Heart right ventricle (tissue), 16 donors: Measurements from ENCODE around the gene AFDN. TPM values are rescaled to one million over a fixed set of nuclear protein-coding genes. Genes with fewer than 3 reads are reported as not detected.
A peak's percentile ranks its signal among the peaks of the same experiment; 100 is the strongest.

Source experiments
- ATAC-seq, 8 donors: fragments of 200-7000 bp; cut with Tn5 transposase; one replicate each; pipeline ENCODE4 v1.9.1; 2020; ENCODE audit warnings: mild to moderate bottlenecking in 8 of 8, moderate library complexity in 8 of 8, moderate number of reproducible peaks in 1 of 8
- DNase-seq, 2 donors: peaks; one replicate each; pipeline ENCODE4 v3.0.0-alpha.2; 2020
- H3K27ac ChIP-seq, 10 donors: fragments of 200-600 bp; sonication (generic) in 2 of 10; one replicate each; pipeline versions ENCODE4 v1.5.0 to v1.8.0; 2020 to 2022; ENCODE audit warnings: mild to moderate bottlenecking in 3 of 10
- H3K27me3 ChIP-seq, 7 donors: fragments of 200-600 bp; one replicate each; pipeline ENCODE4 v1.8.0; 2021 to 2022; ENCODE audit warnings: mild to moderate bottlenecking in 2 of 7
- H3K36me3 ChIP-seq, 9 donors: fragments of 200-600 bp; sonication (generic) in 1 of 9; one replicate each; pipeline versions ENCODE4 v1.5.0 to v1.8.0; 2020 to 2022; ENCODE audit warnings: mild to moderate bottlenecking in 2 of 9
- H3K4me1 ChIP-seq, 9 donors: fragments of 200-600 bp; sonication (generic) in 1 of 9; one replicate each; pipeline versions ENCODE4 v1.5.0 to v1.8.0; 2020 to 2022; ENCODE audit warnings: mild to moderate bottlenecking in 4 of 9
- H3K4me3 ChIP-seq, 10 donors: fragments of 200-600 bp; sonication (generic) in 2 of 10; one replicate each; pipeline versions ENCODE4 v1.5.0 to v1.8.0; 2020 to 2022; ENCODE audit warnings: mild to moderate bottlenecking in 7 of 10, moderate library complexity in 2 of 10
- H3K9me3 ChIP-seq, 11 donors: fragments of 200-600 bp in 10 of 11; sonication (generic) in 2 of 11; one replicate each; pipeline versions ENCODE4 v1.5.0 to v1.8.0; 2013 to 2022; ENCODE audit warnings: mild to moderate bottlenecking in 2 of 11, control low read depth in 1 of 11, moderate library complexity in 1 of 11
- CTCF ChIP-seq, 9 donors: fragments of 200-600 bp; sonication (generic) in 2 of 9; IDR thresholded peaks; one replicate each; pipeline versions ENCODE4 v1.5.0 to v1.8.0; 2021 to 2022; ENCODE audit warnings: antibody characterized with exemption in 9 of 9, mild to moderate bottlenecking in 5 of 9, moderate library complexity in 1 of 9
- WGBS, 2 donors: extraction: QIAGEN DNeasy Blood & Tissue Kit; methylation state at CpG; one replicate each; pipeline ENCODE4 v1.1.7; 2013; ENCODE audit warnings: inconsistent platforms in 1 of 2; 5-methylcytosine and 5-hydroxymethylcytosine counted together
- intact Hi-C, 10 donors: fragments of 100-400 bp; cut with DNase I; formaldehyde crosslinking; loops; one replicate each; pipeline versions ENCODE4 v1.11.1 to v1.14.2; 2022
- polyA plus RNA-seq, 2 donors: library from polyadenylated mRNA; stranded (reverse); fragments of 200-250 nt; gene quantifications; one replicate each; pipeline ENCODE4 v1.2.3, GENCODE V29; 2013
- total RNA-seq, 10 donors: library from RNA; stranded (reverse); fragmentation: NEBNext Ultra II Directional in 3 of 10; extraction: Animal tissue kit (Norgen Biotek cat#: 25700) in 3 of 10; gene quantifications; one replicate each; pipeline versions ENCODE4 v1.2.1 to v1.2.4, GENCODE V29; 2021 to 2023
- donor health status: Arrhythmogenic right ventricular cardiomyopathy.
- donor health status: ischemic (EF 13 %, LVEDD 7.1; RV severe dilation, severe dysfunction).
- donor health status: healthy with polysubstance abuse.
- donor health status: DM: no; HTN: yes; CAD: no.
- donor health status: DM: no; HTN: no; CAD: no.
- donor health status: ischemic (EF 25% LVEDD 6.9; RV normal size, moderate dysfunction).
- donor health status: ischemic (EF 25% LVEDD 5.7; RV mildly dilated, moderate dysfunction).
- donor health status: healthy.
- donor health status: DM: yes; HTN: yes; CAD: no.
- donor health status: Ischemic cardiomyopathy.
- donor health status: ischemic (EF 35%, LVEDD 5.7; RV mildly dilated, moderate dysfunction).
- donor health status: nonischemic (EF 11% LVEDD 7.7; RV severe dilation, severe dysfunction).
- donor health status: DM: yes; HTN: yes; CAD: no.
- donor health status: PGD.
- donor health status: ischemic (EF 29% LVEDD 5.4; RV normal size, mild dysfunction).
- donor health status: nonischemic (EF 23%, LVEDD 6.1; RV moderate dilation, normal function).

Gene AFDN
- total and polyA plus RNA-seq, 12 donors: 17.4 to 79.9 (median 58.0) TPM

- WGBS, 2 donors: 96 to 97% methylated on average over 39 of the region's 39 CpGs
Measured at GRCh38 chr6:167985911-167986595, 159.3 kb downstream of the AFDN start.

GRCh38 chr6:167987396-167988153 lies 160.9 kb downstream of the AFDN start:
- H3K9me3 ChIP-seq: no peaks in the 10 kb centered on the region
- ATAC-seq (peak in 6 of 8 donors; percentile 36 to 52 (median 46)), DNase-seq (no peak)
- peak overlapping the region in 9 of 10 donors; percentile 44 to 83 (median 61) for H3K27ac ChIP-seq
- 83 to 84% methylated on average over 35 of the region's 35 CpGs for WGBS, 2 donors
- no peaks in the 10 kb centered on the region for H3K27me3 ChIP-seq
- H3K4me1 ChIP-seq: peaks cover 0 to 26% (median 0%) of the 10 kb centered on the region in 9 donors
- intact Hi-C loops: loop anchor here in 1 of 10 donors (5.0 kb wide), 1 partner anchor 45 kb away; no protein-coding TSS in a partner anchor
- TF ChIP-seq CTCF (IDR thresholded peaks at IDR 0.05): no peak
- no peak overlapping the region for H3K4me3 ChIP-seq
- H3K36me3 ChIP-seq: no peaks in the 10 kb centered on the region

More at GRCh38 chr6:167985911-167986595, 159.3 kb downstream of the AFDN start:
- H3K9me3 ChIP-seq: no peaks in the 10 kb centered on the region
- H3K36me3 ChIP-seq: no peaks in the 10 kb centered on the region
- no peak for ATAC-seq
- H3K27me3 ChIP-seq: no peaks in the 10 kb centered on the region
- DNase-seq: no peak
- H3K27ac ChIP-seq: no peak overlapping the region
- H3K4me3 ChIP-seq: no peak overlapping the region
- intact Hi-C loops: loop anchor here in 1 of 10 donors (5.0 kb wide), 1 partner anchor 46 kb away; no protein-coding TSS in a partner anchor
- no peak for TF ChIP-seq CTCF (IDR thresholded peaks at IDR 0.05)
- H3K4me1 ChIP-seq: peaks cover 0 to 23% (median 0%) of the 10 kb centered on the region in 9 donors

DNA sequence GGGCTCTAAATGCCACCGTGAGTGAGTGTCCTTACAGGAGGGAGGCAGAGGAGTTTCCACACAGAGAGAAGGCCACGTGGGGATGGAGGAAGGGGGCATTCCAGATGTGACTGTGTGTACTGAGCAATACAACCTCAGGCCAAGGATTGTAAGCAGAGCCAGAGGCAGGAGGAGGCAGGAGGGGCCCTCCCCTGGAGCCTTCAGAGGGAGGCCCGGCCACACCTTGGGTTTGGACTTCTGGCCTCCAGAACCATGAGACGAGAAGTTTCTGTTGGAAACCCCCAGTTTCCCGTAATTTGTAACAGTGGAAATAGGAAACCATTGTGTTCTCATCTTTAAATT lies 161.4 kb downstream of the AFDN start:
- intact Hi-C loops: loop anchor here in 1 of 10 donors (5.0 kb wide), 1 partner anchor 44 kb away; no protein-coding TSS in a partner anchor
- peak overlapping the region in 9 of 10 donors; percentile 44 to 83 (median 61) for H3K27ac ChIP-seq
- no peaks in the 10 kb centered on the region for H3K36me3 ChIP-seq
- DNase-seq (no peak), ATAC-seq (peak in 7 of 8 donors; percentile 34 to 77 (median 71))
- H3K4me1 ChIP-seq: peaks cover 0 to 26% (median 0%) of the 10 kb centered on the region in 9 donors
- no peaks in the 10 kb centered on the region for H3K27me3 ChIP-seq
- no peak overlapping the region for H3K4me3 ChIP-seq
- TF ChIP-seq CTCF (IDR thresholded peaks at IDR 0.05): no peak
- H3K9me3 ChIP-seq: no peaks in the 10 kb centered on the region
- WGBS, 2 donors: 59 to 61% methylated on average over 5 of the region's 5 CpGs
